OCI-LY1 (cell line): Measurements from ENCODE around the gene UCHL5.

Experiments used
- H2AFZ ChIP-seq: fragments of 200-600 bp; sonication (generic), shearing (Covaris generic); 2 replicates; pipeline ENCODE4 v1.6.0; 2014; ENCODE audit warnings: antibody characterized with exemption, mild to moderate bottlenecking, low read length
- H3F3A ChIP-seq: fragments of 200-600 bp; sonication (generic), shearing (Covaris generic); 2 replicates; pipeline ENCODE4 v1.6.0; 2014; ENCODE audit warnings: mild to moderate bottlenecking, antibody characterized with exemption, low read length, moderate library complexity; ENCODE audit not compliant: insufficient read depth
- H3K27ac ChIP-seq: fragments of 200-600 bp; sonication (generic); 2 replicates; pipeline ENCODE4 v1.5.1; 2014; ENCODE audit warnings: low read length, mixed run types, mild to moderate bottlenecking, low read depth; ENCODE audit not compliant: poor library complexity, severe bottlenecking
- H3K27me3 ChIP-seq: fragments of 200-600 bp; sonication (generic); 2 replicates; pipeline ENCODE4 v1.6.0; 2014; ENCODE audit warnings: antibody characterized with exemption, mild to moderate bottlenecking, low read length, moderate library complexity; ENCODE audit not compliant: insufficient read depth
- H3K36me3 ChIP-seq: fragments of 200-600 bp; sonication (generic); 2 replicates; pipeline ENCODE4 v1.6.1; 2014; ENCODE audit warnings: mild to moderate bottlenecking, antibody characterized with exemption, low read length, moderate library complexity, mixed read lengths; ENCODE audit not compliant: insufficient read depth
- H3K4me1 ChIP-seq: fragments of 200-600 bp; sonication (generic); 2 replicates; pipeline ENCODE4 v1.5.1; 2014; ENCODE audit warnings: mild to moderate bottlenecking, low read length, moderate library complexity; ENCODE audit not compliant: insufficient read depth, severe bottlenecking
- H3K4me2 ChIP-seq: fragments of 200-600 bp; sonication (generic), shearing (Covaris generic); 2 replicates; pipeline ENCODE4 v1.6.1; 2014; ENCODE audit warnings: low read length
- H3K4me3 ChIP-seq: fragments of 200-600 bp; sonication (generic); 2 replicates; pipeline ENCODE4 v1.5.1; 2014; ENCODE audit warnings: low read length, low read depth, mild to moderate bottlenecking, mixed read lengths; ENCODE audit not compliant: poor library complexity, severe bottlenecking
- H3K79me2 ChIP-seq: fragments of 200-600 bp; shearing (Covaris generic); 2 replicates; pipeline ENCODE4 v1.6.1; 2016; ENCODE audit warnings: mixed run types, low read length, mixed read lengths; ENCODE audit not compliant: insufficient read depth
- H3K9ac ChIP-seq: fragments of 200-600 bp; sonication (generic), shearing (Covaris generic); 2 replicates; pipeline ENCODE4 v1.6.1; 2014; ENCODE audit warnings: mild to moderate bottlenecking, low read length, mixed read lengths
- H3K9me2 ChIP-seq: fragments of 200-600 bp; sonication (generic), shearing (Covaris generic); 2 replicates; pipeline ENCODE4 v1.6.1; 2014; ENCODE audit warnings: low read depth, mild to moderate bottlenecking, low read length, mixed read lengths
- H3K9me3 ChIP-seq: fragments of 200-600 bp; shearing (Covaris generic); 2 replicates; pipeline ENCODE4 v1.6.1; 2014; ENCODE audit warnings: low read length, mixed read lengths
- H4K20me1 ChIP-seq: fragments of 200-600 bp; sonication (generic), shearing (Covaris generic); 2 replicates; pipeline ENCODE4 v1.6.0; 2016; ENCODE audit warnings: mild to moderate bottlenecking, low read length; ENCODE audit not compliant: insufficient read depth
- CTCF ChIP-seq: fragments of 200-600 bp; sonication (generic), shearing (Covaris generic); IDR thresholded peaks from 2 replicates; pipeline ENCODE4 v1.5.1; 2017; ENCODE audit warnings: mild to moderate bottlenecking, antibody characterized with exemption, low read length, moderate library complexity, mixed read lengths
- EZH2 ChIP-seq: fragments of 200-600 bp; sonication (generic), shearing (Covaris generic); IDR thresholded peaks from 2 replicates; pipeline ENCODE4 v1.8.0; 2017; ENCODE audit warnings: borderline replicate concordance, mixed run types, mild to moderate bottlenecking, antibody characterized with exemption, low read length, moderate library complexity, mixed read lengths

UCHL5 gene

GRCh38 chr1:193014400-193014799 is 44.8 kb downstream of the UCHL5 start:
- Histone ChIP-seq H3K9me2 (no peaks in the 10 kb centered on the region), H2AFZ (no peak overlapping the region), H3K79me2 (no peaks in the 10 kb centered on the region), H3K4me3 (no peak overlapping the region), H3K27me3 (no peaks in the 10 kb centered on the region), H3K9ac (no peak overlapping the region), H3F3A (no peaks in the 10 kb centered on the region), H3K4me1 (no peaks in the 10 kb centered on the region), H3K36me3 (peaks cover 13% of the 10 kb centered on the region; the same call in 1 of the 2 replicates), H3K9me3 (no peaks in the 10 kb centered on the region), H3K4me2 (no peak overlapping the region), H3K27ac (no peak overlapping the region), H4K20me1 (no peaks in the 10 kb centered on the region)
- TF ChIP-seq CTCF (no peak), EZH2 (no peak)

GRCh38 chr1:193013707-193014106 is 45.5 kb downstream of the UCHL5 start:
- no peak overlapping the region for H3K9ac ChIP-seq
- no peaks in the 10 kb centered on the region for H3K79me2 ChIP-seq
- no peaks in the 10 kb centered on the region for H4K20me1 ChIP-seq
- H3K4me2 ChIP-seq, result no peak overlapping the region
- H3K36me3 ChIP-seq, result peaks cover 9% of the 10 kb centered on the region; the same call in 1 of the 2 replicates
- no peaks in the 10 kb centered on the region for H3K4me1 ChIP-seq
- no peaks in the 10 kb centered on the region for H3K27me3 ChIP-seq
- no peak for TF ChIP-seq CTCF
- no peak for TF ChIP-seq EZH2
- no peaks in the 10 kb centered on the region for H3K9me2 ChIP-seq
- H2AFZ ChIP-seq, result no peak overlapping the region
- no peak overlapping the region for H3K27ac ChIP-seq
- no peaks in the 10 kb centered on the region for H3F3A ChIP-seq
- no peaks in the 10 kb centered on the region for H3K9me3 ChIP-seq
- no peak overlapping the region for H3K4me3 ChIP-seq

- Histone ChIP-seq H3K4me1 (no peaks in the 10 kb centered on the region), H3K79me2 (no peaks in the 10 kb centered on the region), H3K36me3 (peaks cover 9% of the 10 kb centered on the region; the same call in 1 of the 2 replicates), H3K9ac (no peak overlapping the region), H3K27me3 (no peaks in the 10 kb centered on the region), H3F3A (no peaks in the 10 kb centered on the region), H3K9me2 (no peaks in the 10 kb centered on the region), H3K4me3 (no peak overlapping the region), H3K9me3 (no peaks in the 10 kb centered on the region), H4K20me1 (no peaks in the 10 kb centered on the region), H3K27ac (no peak overlapping the region), H3K4me2 (no peak overlapping the region), H2AFZ (no peak overlapping the region)
- TF ChIP-seq EZH2, result no peak
- TF ChIP-seq CTCF, result no peak
Observed at GRCh38 chr1:193013005-193013404, 46.2 kb downstream of the UCHL5 start.
